Large intestine (tissue), 12 donors: ENCODE data around the gene EDEM2. TPM values are rescaled to one million over a fixed set of nuclear protein-coding genes. Genes with fewer than 3 reads are reported as not detected.
A peak's percentile ranks its signal among the peaks of the same experiment; 100 is the strongest.
"Not testable (repeated sequence)": the region's sequence is repeated elsewhere in the genome, so short reads cannot be mapped to it uniquely, and the experiment has no call there.

ENCODE experiments used
- DNase-seq, 2 donors: peaks; one replicate each; pipeline versions ENCODE4 v3.0.0 to v3.0.0-alpha.2; 2013
- H3K27ac ChIP-seq: one replicate; pipeline ENCODE4 v1.5.1; 2013; ENCODE audit warnings: low read length
- H3K27me3 ChIP-seq: 2 replicates; pipeline ENCODE4 v1.6.1; 2013; ENCODE audit warnings: low read length; ENCODE audit not compliant: control insufficient read depth, insufficient read depth
- H3K36me3 ChIP-seq: 2 replicates; pipeline ENCODE4 v1.6.1; 2013; ENCODE audit warnings: low read length; ENCODE audit not compliant: control insufficient read depth, insufficient read depth
- H3K4me1 ChIP-seq: one replicate; pipeline ENCODE4 v1.6.1; 2013; ENCODE audit warnings: low read length; ENCODE audit not compliant: control insufficient read depth, insufficient read depth
- H3K4me3 ChIP-seq: one replicate; pipeline ENCODE4 v1.5.1; 2013; ENCODE audit warnings: low read length
- H3K9me3 ChIP-seq: one replicate; pipeline ENCODE4 v1.6.1; 2013; ENCODE audit warnings: mild to moderate bottlenecking, low read depth, low read length, moderate library complexity; ENCODE audit not compliant: control insufficient read depth
- WGBS: methylation state at CpG from one replicate; pipeline ENCODE4 v1.1.5; 2013; ENCODE audit warnings: low lambda C conversion rate; ENCODE audit not compliant: insufficient coverage; 5-methylcytosine and 5-hydroxymethylcytosine counted together
- long read RNA-seq, 11 donors: transcript quantifications; one replicate each; lab custom pipeline, GENCODE V29; 2026
- polyA plus RNA-seq: library from polyadenylated mRNA; unstranded; fragments of 120-200 nt; gene quantifications from one replicate; pipeline ENCODE4 v1.2.1, GENCODE V29; 2013

The EDEM2 gene, protein sequence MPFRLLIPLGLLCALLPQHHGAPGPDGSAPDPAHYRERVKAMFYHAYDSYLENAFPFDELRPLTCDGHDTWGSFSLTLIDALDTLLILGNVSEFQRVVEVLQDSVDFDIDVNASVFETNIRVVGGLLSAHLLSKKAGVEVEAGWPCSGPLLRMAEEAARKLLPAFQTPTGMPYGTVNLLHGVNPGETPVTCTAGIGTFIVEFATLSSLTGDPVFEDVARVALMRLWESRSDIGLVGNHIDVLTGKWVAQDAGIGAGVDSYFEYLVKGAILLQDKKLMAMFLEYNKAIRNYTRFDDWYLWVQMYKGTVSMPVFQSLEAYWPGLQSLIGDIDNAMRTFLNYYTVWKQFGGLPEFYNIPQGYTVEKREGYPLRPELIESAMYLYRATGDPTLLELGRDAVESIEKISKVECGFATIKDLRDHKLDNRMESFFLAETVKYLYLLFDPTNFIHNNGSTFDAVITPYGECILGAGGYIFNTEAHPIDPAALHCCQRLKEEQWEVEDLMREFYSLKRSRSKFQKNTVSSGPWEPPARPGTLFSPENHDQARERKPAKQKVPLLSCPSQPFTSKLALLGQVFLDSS
- polyA plus RNA-seq, result 18.6 TPM
- long read RNA-seq, donor 1, transcript EDEM2-202 (11 exons, 1,919 nt), result major isoform, 5 of 5 reads
- long read RNA-seq, donor 1, partial matches to known transcripts, result 0 of 5 reads
- long read RNA-seq, donor 1, other reads (novel, unspliced or antisense), result 0 of 5 reads
- long read RNA-seq, donor 2, transcript EDEM2-202 (11 exons, 1,919 nt), result major isoform, 6 of 13 reads
- long read RNA-seq, donor 2, partial matches to known transcripts, result 7 of 13 reads
- long read RNA-seq, donor 2, other reads (novel, unspliced or antisense), result 0 of 13 reads
- long read RNA-seq, donor 3, transcript EDEM2-202 (11 exons, 1,919 nt), result major isoform, 6 of 11 reads
- long read RNA-seq, donor 3, partial matches to known transcripts, result 5 of 11 reads
- long read RNA-seq, donor 3, other reads (novel, unspliced or antisense), result 0 of 11 reads
- long read RNA-seq, donor 4, result 0 reads
- long read RNA-seq, donor 5, partial matches to known transcripts, result 0 of 1 reads
- long read RNA-seq, donor 5, other reads (novel, unspliced or antisense), result 0 of 1 reads
- long read RNA-seq, donor 6, transcript EDEM2-202 (11 exons, 1,919 nt), result major isoform, 11 of 11 reads
- long read RNA-seq, donor 6, partial matches to known transcripts, result 0 of 11 reads
- long read RNA-seq, donor 6, other reads (novel, unspliced or antisense), result 0 of 11 reads
- long read RNA-seq, donor 7, partial matches to known transcripts, result 0 of 2 reads
- long read RNA-seq, donor 7, other reads (novel, unspliced or antisense), result 0 of 2 reads
- long read RNA-seq, donor 8, transcript EDEM2-202 (11 exons, 1,919 nt), result major isoform, 5 of 10 reads
- long read RNA-seq, donor 8, partial matches to known transcripts, result 5 of 10 reads
- long read RNA-seq, donor 8, other reads (novel, unspliced or antisense), result 0 of 10 reads
- long read RNA-seq, donor 9, transcript EDEM2-202 (11 exons, 1,919 nt), result major isoform, 11 of 38 reads
- long read RNA-seq, donor 9, partial matches to known transcripts, result 5 of 38 reads
- long read RNA-seq, donor 9, other reads (novel, unspliced or antisense), result 22 of 38 reads
- long read RNA-seq, donor 10, partial matches to known transcripts, result 87 of 91 reads
- long read RNA-seq, donor 10, other reads (novel, unspliced or antisense), result 0 of 91 reads
- long read RNA-seq, donor 11, result 0 reads

DNA sequence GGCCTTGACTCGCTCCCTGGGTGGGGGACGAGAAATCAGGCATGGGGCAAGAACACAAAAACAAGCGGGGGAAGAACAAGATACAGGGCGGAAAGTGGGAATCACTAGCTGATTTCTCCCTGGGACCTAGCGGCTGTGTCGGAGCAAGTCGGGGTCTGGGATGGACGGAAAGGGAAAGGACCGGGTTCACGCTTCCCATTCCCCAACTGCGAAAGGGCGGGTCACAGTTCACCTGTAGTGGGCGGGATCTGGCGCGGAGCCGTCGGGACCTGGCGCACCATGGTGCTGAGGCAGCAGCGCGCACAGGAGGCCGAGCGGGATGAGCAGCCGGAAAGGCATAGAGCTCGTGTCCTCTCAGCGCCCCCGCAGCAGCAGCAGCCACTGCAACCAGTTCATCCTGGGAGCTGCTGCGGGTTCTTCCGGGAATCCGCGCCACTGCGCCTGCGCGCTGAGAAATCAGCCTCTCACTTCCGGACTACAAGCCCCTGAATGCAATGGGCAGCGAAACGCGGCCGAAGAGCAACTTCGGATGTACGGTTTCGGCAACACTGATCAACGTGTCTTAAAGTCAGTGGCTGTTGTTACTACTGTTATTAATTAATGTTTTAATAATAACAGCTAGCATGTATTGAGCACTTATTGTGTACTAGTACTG lies at the start of gene EDEM2:
Gene EDEM2 (minus strand): TSS at position 417 of the 655 bp plus-strand sequence. CDS start 78 bp downstream, at position 339.
- DNase-seq, result peak; percentile 96
- peak within 1 kb of the TSS; percentile 88 for H3K4me3 ChIP-seq

DNA sequence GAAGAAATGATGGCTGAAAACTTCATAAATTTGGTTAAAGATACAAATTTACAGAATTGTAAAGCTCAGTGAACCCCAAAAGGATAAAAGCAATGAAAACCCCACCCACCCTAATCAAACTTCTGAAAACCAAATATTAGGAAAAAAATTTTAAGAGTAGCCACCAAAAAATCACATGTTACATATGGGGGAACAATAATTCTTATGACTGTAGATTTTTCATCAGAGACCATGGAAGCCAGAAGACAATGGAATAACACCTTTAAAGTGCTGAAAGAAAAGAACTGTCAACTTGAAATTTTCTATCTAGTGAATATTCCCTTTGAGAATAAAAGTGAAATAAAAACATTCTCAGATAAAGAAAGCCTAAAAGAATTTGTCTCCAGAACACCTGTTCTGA lies 49.2 kb upstream of the EDEM2 start:
- Histone ChIP-seq H3K9me3 (peaks cover 21% of the 10 kb centered on the region), H3K27me3 (no peaks in the 10 kb centered on the region), H3K4me3 (no peak overlapping the region), H3K36me3 (no peaks in the 10 kb centered on the region), H3K4me1 (no peaks in the 10 kb centered on the region), H3K27ac (no peak overlapping the region)
- no peak for DNase-seq

More for the DNA sequence above, at the start of gene EDEM2:
- peaks cover 9% of the 10 kb centered on the region for H3K4me1 ChIP-seq
- peak within 1 kb of the TSS; percentile 84 for H3K27ac ChIP-seq
- no CpG with 5 or more reads among the region's 42 CpGs for WGBS
- H3K36me3 ChIP-seq, result peaks cover 13% of the 10 kb centered on the region
- H3K27me3 ChIP-seq, result no peaks in the 10 kb centered on the region
- H3K9me3 ChIP-seq, result no peaks in the 10 kb centered on the region

DNA sequence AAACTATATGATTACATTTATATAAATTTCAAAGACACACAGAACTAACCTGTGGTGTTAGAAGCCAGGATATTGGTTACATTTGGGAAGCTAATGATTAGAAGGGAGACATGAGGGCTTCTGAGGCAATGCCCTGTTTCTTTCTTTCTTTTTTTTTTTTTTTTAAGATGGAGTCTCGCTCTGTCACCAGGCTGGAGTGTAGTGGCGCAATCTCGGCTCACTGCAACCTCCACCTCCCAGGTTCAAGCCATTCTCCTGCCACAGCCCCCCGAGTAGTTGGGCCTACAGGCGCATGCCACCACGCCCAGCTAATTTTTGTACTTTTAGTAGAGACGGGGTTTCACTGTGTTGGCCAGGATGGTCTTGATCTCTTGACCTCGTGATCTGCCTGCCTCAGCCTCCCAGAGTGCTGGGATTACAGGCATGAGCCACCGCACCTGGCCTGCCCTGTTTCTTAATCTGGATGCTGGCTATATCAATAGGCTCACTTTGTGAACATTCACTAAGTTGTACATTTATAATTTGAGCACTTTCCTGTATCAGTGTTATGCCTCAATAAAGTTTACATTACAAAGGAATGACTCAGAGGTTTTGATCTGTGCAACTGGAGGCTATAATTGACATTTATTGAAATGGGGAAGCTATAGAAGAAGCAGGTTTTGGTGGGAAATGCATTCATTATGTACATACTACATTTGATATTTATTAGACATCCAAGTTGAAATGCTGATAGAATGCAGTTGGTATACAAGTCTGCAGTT lies 46.1 kb upstream of the EDEM2 start:
- H3K36me3 ChIP-seq, H3K27ac ChIP-seq, H3K27me3 ChIP-seq, DNase-seq, H3K4me3 ChIP-seq, H3K4me1 ChIP-seq: not testable (repeated sequence)
- peaks cover 13% of the 10 kb centered on the region for H3K9me3 ChIP-seq
- WGBS, result no CpG with 5 or more reads among the region's 9 CpGs

DNA sequence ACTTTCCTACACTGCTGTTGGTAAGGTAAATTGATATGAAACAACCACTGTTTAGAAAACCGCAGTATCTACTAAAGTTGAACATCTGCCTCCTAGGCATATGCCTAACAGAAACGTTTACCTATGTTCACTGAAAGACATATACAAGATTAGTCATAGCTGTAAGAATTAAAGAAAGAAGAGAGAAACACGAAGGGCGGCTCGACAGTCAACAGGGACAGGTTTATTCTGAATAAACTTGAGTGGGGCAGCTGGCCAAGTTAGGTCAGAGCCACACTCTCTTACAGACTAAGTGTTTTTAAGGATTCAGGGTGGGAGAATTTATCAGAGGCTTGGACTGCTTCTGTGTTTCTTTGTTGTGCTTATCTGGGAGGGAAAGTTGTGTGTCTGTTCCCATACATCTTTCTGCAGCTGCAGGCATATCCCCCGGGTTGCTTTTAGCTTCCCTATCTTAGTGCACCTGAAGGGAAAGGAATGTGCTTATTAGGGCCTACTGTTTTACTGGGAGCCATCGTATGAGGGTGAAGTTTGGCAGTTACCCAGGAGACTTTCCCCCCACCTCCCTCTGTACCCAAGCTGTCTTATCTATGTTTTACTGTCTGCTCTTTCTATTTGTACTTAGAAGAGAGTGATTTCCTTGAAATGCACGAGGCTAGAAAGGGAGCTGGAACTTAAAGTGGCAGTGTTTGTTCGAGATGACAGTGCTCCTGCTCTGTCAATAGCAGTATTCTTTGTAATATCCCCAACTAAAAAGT lies 45.2 kb upstream of the EDEM2 start:
- peaks cover 9% of the 10 kb centered on the region for H3K9me3 ChIP-seq
- no peaks in the 10 kb centered on the region for H3K27me3 ChIP-seq
- no peaks in the 10 kb centered on the region for H3K36me3 ChIP-seq
- 0% methylated on average over 1 of the region's 9 CpGs for WGBS
- no peak overlapping the region for H3K4me3 ChIP-seq
- no peak overlapping the region for H3K27ac ChIP-seq
- DNase-seq, result peak in 1 of 2 donors; percentile 54
- no peaks in the 10 kb centered on the region for H3K4me1 ChIP-seq

DNA sequence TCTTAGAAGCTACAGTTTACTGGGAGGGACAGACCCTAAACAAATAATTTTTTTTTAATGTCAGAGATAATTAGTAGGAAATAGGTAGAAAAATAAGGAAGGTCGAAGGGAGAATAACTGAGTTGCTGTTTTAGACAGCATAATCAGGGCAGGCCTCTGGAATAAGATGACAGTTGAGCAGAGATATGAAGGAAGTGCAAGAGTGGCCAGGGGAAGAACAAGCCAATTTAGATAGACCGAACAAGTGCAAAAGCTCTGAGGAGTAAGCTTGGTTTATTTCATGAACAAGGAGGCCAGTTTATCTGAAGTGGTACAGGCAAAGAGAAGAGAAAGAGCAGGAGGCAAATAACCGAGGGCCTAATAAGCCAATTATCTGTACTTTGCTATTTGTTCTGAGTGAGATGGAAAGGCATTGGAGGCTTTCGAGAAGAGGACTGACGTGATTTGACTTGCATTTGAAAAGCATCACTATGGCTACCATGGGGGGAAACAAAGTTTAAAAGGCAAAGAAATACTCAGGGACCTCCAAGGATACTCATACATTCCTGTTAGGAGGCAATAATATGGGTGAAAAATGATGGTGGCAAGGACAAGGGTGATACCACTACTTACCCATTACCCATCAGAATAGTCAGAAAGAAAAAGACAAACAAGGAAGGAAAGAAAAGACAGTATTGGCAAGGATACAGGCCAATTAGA lies 44.4 kb upstream of the EDEM2 start:
- Histone ChIP-seq H3K27me3 (no peaks in the 10 kb centered on the region), H3K4me3 (no peak overlapping the region), H3K27ac (no peak overlapping the region), H3K9me3 (peaks cover 9% of the 10 kb centered on the region), H3K36me3 (no peaks in the 10 kb centered on the region), H3K4me1 (no peaks in the 10 kb centered on the region)
- no peak for DNase-seq
- WGBS, result 73% methylated on average over 4 of the region's 5 CpGs

DNA sequence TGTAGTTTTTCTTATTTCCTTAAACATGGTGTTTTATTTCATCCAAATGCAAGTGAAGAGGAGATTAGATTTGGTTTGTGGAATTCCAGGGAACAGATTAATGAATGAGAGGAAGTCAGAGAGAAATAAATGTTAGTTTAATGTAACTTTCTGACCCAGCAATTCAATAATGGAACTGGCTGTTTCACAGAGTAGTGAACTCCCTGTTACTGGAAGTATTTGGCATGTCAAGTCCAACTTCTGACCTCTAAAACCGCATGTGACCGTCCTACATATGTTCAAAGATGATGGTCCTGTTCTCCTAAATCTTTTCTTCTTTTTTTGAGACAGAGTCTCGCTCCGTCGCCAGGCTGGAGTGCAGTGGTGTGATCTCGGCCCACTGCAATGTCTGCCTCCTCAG lies 43.4 kb upstream of the EDEM2 start:
- no peak for DNase-seq
- Histone ChIP-seq H3K27me3 (no peaks in the 10 kb centered on the region), H3K4me3 (no peak overlapping the region), H3K9me3 (no peaks in the 10 kb centered on the region), H3K27ac (no peak overlapping the region), H3K36me3 (no peaks in the 10 kb centered on the region), H3K4me1 (no peaks in the 10 kb centered on the region)
- no CpG with 5 or more reads among the region's 6 CpGs for WGBS

DNA sequence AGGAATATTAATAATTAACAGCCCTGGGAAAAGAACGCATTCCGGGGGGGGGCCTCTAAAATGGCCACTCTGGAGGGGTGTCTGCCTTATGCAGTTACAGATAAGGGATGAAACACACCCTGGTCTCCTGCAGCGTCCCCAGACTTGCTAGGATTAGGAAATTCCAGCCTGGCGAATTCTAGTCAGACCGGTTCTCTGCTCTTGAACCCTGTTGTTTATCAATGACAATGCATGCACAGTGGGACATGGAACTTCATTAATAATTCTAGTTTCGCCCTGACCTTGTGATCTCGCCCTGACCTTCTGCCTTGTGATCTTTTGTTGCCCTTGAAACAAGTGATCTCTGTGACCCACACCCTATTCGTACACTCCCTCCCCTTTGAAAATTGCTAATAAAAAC lies 42.1 kb upstream of the EDEM2 start:
- not testable (repeated sequence) for DNase-seq, H3K4me3 ChIP-seq, H3K4me1 ChIP-seq, H3K9me3 ChIP-seq, H3K36me3 ChIP-seq, H3K27me3 ChIP-seq, H3K27ac ChIP-seq
- no CpG with 5 or more reads among the region's 8 CpGs for WGBS

DNA sequence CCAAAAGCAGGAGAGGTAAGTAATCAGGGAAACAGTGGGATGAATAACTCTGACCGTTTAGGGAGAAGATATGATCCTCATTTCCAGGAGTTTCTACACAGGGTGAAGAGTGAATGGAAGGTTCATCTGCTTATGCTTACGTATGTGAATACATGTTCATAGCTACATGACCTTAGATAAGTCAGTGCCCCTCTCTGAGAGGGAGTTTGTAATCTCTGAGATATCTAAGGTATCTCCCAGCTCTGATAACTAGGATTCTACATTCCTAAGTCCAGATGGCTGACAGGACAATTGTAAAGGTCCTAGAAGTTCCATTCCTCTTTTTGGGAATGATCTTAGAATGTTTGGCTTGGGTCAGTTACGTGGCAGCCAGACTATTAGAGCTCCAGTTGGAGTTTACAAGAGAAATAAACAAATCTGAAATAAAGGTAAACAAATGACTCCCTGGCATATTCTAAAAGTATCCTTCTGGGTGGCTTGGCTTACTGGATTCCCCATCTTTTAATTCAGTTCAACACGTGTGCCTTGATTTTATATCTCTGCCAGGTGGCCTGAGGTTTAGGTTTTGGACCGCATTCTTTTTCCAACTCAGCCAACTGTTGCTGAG lies 40.6 kb upstream of the EDEM2 start:
- Histone ChIP-seq H3K4me3 (no peak overlapping the region), H3K4me1 (no peaks in the 10 kb centered on the region), H3K27ac (no peak overlapping the region), H3K27me3 (no peaks in the 10 kb centered on the region), H3K36me3 (no peaks in the 10 kb centered on the region), H3K9me3 (no peaks in the 10 kb centered on the region)
- no CpG with 5 or more reads among the region's 5 CpGs for WGBS
- no peak for DNase-seq
